SJSA1 (cell line): ENCODE results near the gene POU1F1. TPM values are rescaled to one million over a fixed set of nuclear protein-coding genes. Genes with fewer than 3 reads are reported as not detected.

Experiments used
- DNase-seq, 2 experiments: peaks; one replicate each; pipeline ENCODE4 v3.0.0-alpha.2; 2015 to 2020; ENCODE audit warnings: low spot score in 2 of 2, low read depth in 1 of 2
- H3K27ac ChIP-seq: fragments of 250-450 bp; sonication (Bioruptor Pico); 2 replicates; pipeline ENCODE4 v1.5.1; 2020; ENCODE audit warnings: mild to moderate bottlenecking, moderate library complexity
- H3K27me3 ChIP-seq: fragments of 250-450 bp; sonication (Bioruptor Pico); replicated peaks from 2 replicates; pipeline ENCODE4 v1.5.1; 2020; ENCODE audit warnings: mild to moderate bottlenecking, moderate library complexity
- H3K36me3 ChIP-seq: fragments of 250-450 bp; sonication (Bioruptor Pico); 2 replicates; pipeline ENCODE4 v1.5.1; 2020; ENCODE audit warnings: mild to moderate bottlenecking
- H3K4me1 ChIP-seq: fragments of 250-450 bp; sonication (Bioruptor Pico); replicated peaks from 2 replicates; pipeline ENCODE4 v1.6.1; 2021; ENCODE audit warnings: mild to moderate bottlenecking
- H3K4me3 ChIP-seq: fragments of 250-450 bp; sonication (Bioruptor Pico); 2 replicates; pipeline ENCODE4 v1.5.1; 2020; ENCODE audit warnings: mild to moderate bottlenecking
- H3K9me3 ChIP-seq: fragments of 250-450 bp; sonication (Bioruptor Pico); replicated peaks from 2 replicates; pipeline ENCODE4 v1.5.1; 2020; ENCODE audit warnings: mild to moderate bottlenecking
- total RNA-seq: library from RNA; depleted of rRNA; stranded (reverse); fragments of >200 nt; shearing (Covaris generic); gene quantifications from 2 replicates; pipeline ENCODE4 v1.2.3, GENCODE V29; 2014; rRNA removed

Gene POU1F1
- total RNA-seq, 1 experiment from 2014 or later, result not detected

- Histone ChIP-seq H3K27me3 (no peaks in the 10 kb centered on the region), H3K4me1 (no peaks in the 10 kb centered on the region)
Observed at GRCh38 chr3:87233805-87234204, 42.6 kb downstream of the POU1F1 start.

GRCh38 chr3:87229113-87229512 lies 47.3 kb downstream of the POU1F1 start:
- Histone ChIP-seq H3K4me1 (peaks cover 11% of the 10 kb centered on the region; the same call in 1 of the 2 replicates), H3K9me3 (no peaks in the 10 kb centered on the region), H3K27me3 (no peaks in the 10 kb centered on the region), H3K4me3 (no peak overlapping the region), H3K27ac (no peak overlapping the region), H3K36me3 (no peaks in the 10 kb centered on the region; the same call in 1 of the 2 replicates)
- DNase-seq, result no peak

More at GRCh38 chr3:87233805-87234204, 42.6 kb downstream of the POU1F1 start:
- Histone ChIP-seq H3K9me3 (no peaks in the 10 kb centered on the region), H3K27ac (no peak overlapping the region), H3K4me3 (no peak overlapping the region), H3K36me3 (no peaks in the 10 kb centered on the region)
- DNase-seq, result no peak

DNA sequence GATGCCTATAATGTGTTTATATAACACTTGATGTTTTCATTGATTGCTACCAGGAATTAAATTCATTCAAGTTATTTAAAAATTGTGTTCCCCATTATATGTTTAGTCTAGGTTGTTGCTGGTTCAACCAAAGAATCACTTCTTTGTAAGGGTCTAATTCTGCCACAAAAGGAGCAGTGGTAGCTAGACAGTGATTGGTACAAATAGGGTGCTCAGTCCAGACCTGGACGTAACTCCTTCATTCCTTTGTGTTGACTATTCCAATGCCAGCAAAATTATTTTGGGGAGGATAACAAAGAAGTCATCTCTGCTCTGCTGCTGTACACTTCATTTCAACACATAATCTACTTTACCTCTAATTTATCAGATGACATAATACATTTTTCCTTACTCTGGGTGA lies 48.1 kb downstream of the POU1F1 start:
- peaks cover 11% of the 10 kb centered on the region; the same call in 1 of the 2 replicates for H3K4me1 ChIP-seq
- no peaks in the 10 kb centered on the region for H3K9me3 ChIP-seq
- no peak for DNase-seq
- no peaks in the 10 kb centered on the region for H3K27me3 ChIP-seq
- H3K4me3 ChIP-seq, result peak overlapping the region; percentile 88
- H3K27ac ChIP-seq, result no peak overlapping the region
- H3K36me3 ChIP-seq, result no peaks in the 10 kb centered on the region; the same call in 1 of the 2 replicates

DNA sequence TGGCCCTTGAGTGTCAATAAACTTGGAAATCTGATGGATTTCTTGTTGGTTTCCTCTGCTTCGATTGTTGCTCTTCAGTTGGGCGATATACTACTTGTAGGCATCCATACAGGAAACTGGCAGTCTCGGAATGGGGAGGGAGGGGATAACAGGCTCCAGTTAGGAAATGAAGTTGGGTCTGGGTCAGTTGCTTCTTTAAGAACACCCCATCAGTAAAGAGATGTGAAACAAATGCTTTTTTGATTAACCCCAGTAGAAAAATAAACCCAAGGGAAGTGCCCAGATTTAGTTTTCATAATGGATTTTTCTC lies 48.6 kb downstream of the POU1F1 start:
- DNase-seq, result no peak
- Histone ChIP-seq H3K4me1 (peaks cover 11% of the 10 kb centered on the region; the same call in 1 of the 2 replicates), H3K4me3 (peak overlapping the region; percentile 88), H3K36me3 (no peaks in the 10 kb centered on the region; the same call in 1 of the 2 replicates), H3K9me3 (no peaks in the 10 kb centered on the region), H3K27me3 (no peaks in the 10 kb centered on the region), H3K27ac (no peak overlapping the region; the same call in 1 of the 2 replicates)

GRCh38 chr3:87227104-87227834 lies 49.1 kb downstream of the POU1F1 start, which contains the start of gene CHMP2B:
CHMP2B (plus strand) TSS chr3:87227309; CDS start chr3:87227523, 214 bp downstream.
- Histone ChIP-seq H3K36me3 (no peaks in the 10 kb centered on the region; the same call in 1 of the 2 replicates), H3K4me3 (peak within 1 kb of the TSS; percentile 88), H3K27me3 (no peaks in the 10 kb centered on the region), H3K9me3 (no peaks in the 10 kb centered on the region), H3K27ac (peak within 1 kb of the TSS; percentile 11; the same call in 1 of the 2 replicates), H3K4me1 (peaks cover 11% of the 10 kb centered on the region; the same call in 1 of the 2 replicates)
- peak; percentile 76 to 82 for DNase-seq

DNA sequence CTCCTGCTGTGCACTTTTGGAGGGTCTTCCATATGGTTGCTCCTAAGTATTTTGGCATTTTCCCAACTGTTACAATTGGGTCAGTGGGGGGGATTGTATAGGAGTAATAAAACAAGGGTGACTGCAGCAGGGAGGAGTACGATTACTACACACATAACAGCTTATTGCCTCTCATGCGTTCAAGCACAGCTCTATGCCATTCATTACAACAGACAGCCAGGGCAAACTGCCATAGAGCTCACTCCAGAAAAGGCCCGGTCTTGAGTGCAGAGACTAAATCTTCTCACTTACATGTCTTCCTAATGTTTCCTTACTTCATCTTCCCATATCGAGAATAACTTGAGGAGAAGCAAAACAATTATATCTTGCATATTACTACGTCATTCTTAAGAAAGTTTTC lies 50.7 kb downstream of the POU1F1 start:
- H3K27ac ChIP-seq, result no peak overlapping the region
- H3K9me3 ChIP-seq, result no peaks in the 10 kb centered on the region
- peaks cover 11% of the 10 kb centered on the region; the same call in 1 of the 2 replicates for H3K4me1 ChIP-seq
- H3K4me3 ChIP-seq, result no peak overlapping the region
- no peak for DNase-seq
- no peaks in the 10 kb centered on the region; the same call in 1 of the 2 replicates for H3K36me3 ChIP-seq
- no peaks in the 10 kb centered on the region for H3K27me3 ChIP-seq

DNA sequence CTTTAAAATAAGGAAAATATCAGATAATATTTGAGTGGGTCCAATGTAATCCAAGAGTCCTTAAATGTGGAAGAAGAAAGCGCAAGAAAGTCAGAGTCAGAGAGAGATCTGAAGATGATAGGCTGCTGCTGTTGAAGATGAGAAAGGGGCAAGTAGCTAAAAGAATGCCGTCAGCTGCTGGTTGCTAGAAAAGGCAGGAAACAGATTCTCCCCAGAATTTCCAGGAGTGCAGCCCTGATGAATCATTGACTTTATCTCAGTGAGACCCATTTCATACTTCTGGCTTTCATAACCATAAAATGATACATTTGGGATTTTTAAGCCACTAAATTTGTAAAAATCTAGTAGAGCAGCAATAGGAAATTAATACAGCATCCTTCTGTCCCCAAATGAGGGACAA lies 56.8 kb downstream of the POU1F1 start:
- Histone ChIP-seq H3K4me1 (no peaks in the 10 kb centered on the region), H3K27ac (no peak overlapping the region), H3K27me3 (no peaks in the 10 kb centered on the region), H3K36me3 (no peaks in the 10 kb centered on the region), H3K9me3 (no peaks in the 10 kb centered on the region), H3K4me3 (no peak overlapping the region)
- no peak for DNase-seq

DNA sequence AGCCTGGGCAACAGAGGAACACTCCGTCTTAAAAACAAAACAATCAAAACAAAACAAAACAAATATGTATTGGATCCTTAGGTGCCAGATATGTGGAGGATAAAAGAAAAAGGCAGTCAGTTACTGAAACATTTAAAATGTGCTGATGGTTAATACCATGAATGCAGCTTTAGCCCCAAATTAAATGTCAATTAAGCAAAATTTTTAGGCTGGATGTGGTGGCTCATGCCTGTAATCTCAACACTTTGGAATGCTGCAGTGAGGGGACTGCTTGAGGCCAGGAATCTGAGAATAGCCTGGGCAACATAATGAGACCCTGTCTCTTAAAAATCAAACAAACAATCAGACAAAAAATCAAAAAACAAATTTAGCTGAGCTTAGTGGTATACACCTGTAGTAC lies 57.8 kb downstream of the POU1F1 start:
- DNase-seq, result no peak
- no peak overlapping the region for H3K27ac ChIP-seq
- no peaks in the 10 kb centered on the region for H3K36me3 ChIP-seq
- no peaks in the 10 kb centered on the region for H3K27me3 ChIP-seq
- H3K9me3 ChIP-seq, result no peaks in the 10 kb centered on the region
- no peak overlapping the region for H3K4me3 ChIP-seq
- H3K4me1 ChIP-seq, result no peaks in the 10 kb centered on the region

Other genes with a start within 250 kb of the POU1F1 start
- gene CHMP2B, start 49.3 kb downstream of the POU1F1 start, total RNA-seq, result 17.6 and 32.9 TPM in 2 replicates